Central memory CD8-positive, alpha-beta T cell (primary cell): Measurements from ENCODE around the gene LTBR.

ENCODE experiments used
- ATAC-seq: fragments of 150-1000 bp; cut with Tn5 transposase; replicated peaks from 2 replicates; pipeline ENCODE4 v1.10.0; 2022; ENCODE audit warnings: mild to moderate bottlenecking, moderate FRiP score, moderate number of reproducible peaks; ENCODE audit not compliant: poor library complexity, severe bottlenecking; ENCODE audit errors: extremely low read depth
- DNase-seq, 2 donors: peaks; one replicate each; pipeline ENCODE4 v3.0.0; 2021; ENCODE audit warnings: low spot score in 2 of 2
- H3K27ac Mint-ChIP-seq: one replicate; pipeline ENCODE4 v1.8.0; 2022; ENCODE audit warnings: low read depth, mild to moderate bottlenecking, moderate library complexity, mixed read lengths
- H3K27me3 Mint-ChIP-seq: one replicate; pipeline ENCODE4 v1.8.0; 2022; ENCODE audit warnings: mixed read lengths
- H3K36me3 Mint-ChIP-seq: one replicate; pipeline ENCODE4 v1.8.0; 2022; ENCODE audit warnings: mild to moderate bottlenecking, moderate library complexity, mixed read lengths; ENCODE audit not compliant: insufficient read depth
- H3K4me1 Mint-ChIP-seq: one replicate; pipeline ENCODE4 v1.8.0; 2022; ENCODE audit warnings: mixed read lengths
- H3K4me3 Mint-ChIP-seq: one replicate; pipeline ENCODE4 v1.8.0; 2022; ENCODE audit warnings: mild to moderate bottlenecking, moderate library complexity, mixed read lengths
- H3K9me3 Mint-ChIP-seq: one replicate; pipeline ENCODE4 v1.8.0; 2022; ENCODE audit warnings: mixed read lengths

LTBR gene

GRCh38 chr12:6375269-6376078 is 8.5 kb upstream of the LTBR start, which contains the start of gene SCNN1A:
SCNN1A (minus strand) TSS chr12:6375563; CDS start chr12:6374783, 780 bp downstream.
- peak within 1 kb of the TSS; percentile 76 for H3K27ac Mint-ChIP-seq
- peak within 1 kb of the TSS; percentile 67 for H3K4me3 Mint-ChIP-seq
- peaks cover 2% of the 10 kb centered on the region for H3K36me3 Mint-ChIP-seq
- H3K9me3 Mint-ChIP-seq: no peaks in the 10 kb centered on the region
- H3K27me3 Mint-ChIP-seq: peaks cover 9% of the 10 kb centered on the region
- ATAC-seq: no peak
- peaks cover 27% of the 10 kb centered on the region for H3K4me1 Mint-ChIP-seq
- DNase-seq: no peak

GRCh38 chr12:6376079-6376869 is 7.7 kb upstream of the LTBR start:
- H3K9me3 Mint-ChIP-seq: no peaks in the 10 kb centered on the region
- peaks cover 2% of the 10 kb centered on the region for H3K36me3 Mint-ChIP-seq
- H3K27me3 Mint-ChIP-seq: peaks cover 17% of the 10 kb centered on the region
- H3K4me3 Mint-ChIP-seq: peak overlapping the region; percentile 67
- ATAC-seq (no peak), DNase-seq (no peak)
- H3K4me1 Mint-ChIP-seq: peaks cover 27% of the 10 kb centered on the region
- peak overlapping the region; percentile 76 for H3K27ac Mint-ChIP-seq

GRCh38 chr12:6376870-6377666 is 6.9 kb upstream of the LTBR start:
- ATAC-seq (peak; percentile 54), DNase-seq (no peak)
- Mint-ChIP-seq H3K27me3 (peaks cover 24% of the 10 kb centered on the region), H3K4me3 (peak overlapping the region; percentile 67), H3K4me1 (peaks cover 27% of the 10 kb centered on the region), H3K36me3 (peaks cover 2% of the 10 kb centered on the region), H3K27ac (peak overlapping the region; percentile 76), H3K9me3 (no peaks in the 10 kb centered on the region)

GRCh38 chr12:6377667-6377994 is 6.3 kb upstream of the LTBR start:
- DNase-seq (no peak), ATAC-seq (no peak)
- H3K36me3 Mint-ChIP-seq: peaks cover 2% of the 10 kb centered on the region
- peaks cover 30% of the 10 kb centered on the region for H3K27me3 Mint-ChIP-seq
- H3K9me3 Mint-ChIP-seq: no peaks in the 10 kb centered on the region
- no peak overlapping the region for H3K4me3 Mint-ChIP-seq
- no peak overlapping the region for H3K27ac Mint-ChIP-seq
- H3K4me1 Mint-ChIP-seq: peaks cover 23% of the 10 kb centered on the region

- peaks cover 27% of the 10 kb centered on the region for H3K4me1 Mint-ChIP-seq
- H3K27me3 Mint-ChIP-seq: peaks cover 38% of the 10 kb centered on the region
- no peaks in the 10 kb centered on the region for H3K9me3 Mint-ChIP-seq
- no peak overlapping the region for H3K4me3 Mint-ChIP-seq
- no peak overlapping the region for H3K27ac Mint-ChIP-seq
- ATAC-seq (no peak), DNase-seq (no peak)
- peaks cover 2% of the 10 kb centered on the region for H3K36me3 Mint-ChIP-seq
Measured at GRCh38 chr12:6378709-6379472, 5.1 kb upstream of the LTBR start.

- Mint-ChIP-seq H3K27me3 (peaks cover 52% of the 10 kb centered on the region), H3K9me3 (no peaks in the 10 kb centered on the region), H3K27ac (peak overlapping the region; percentile 80), H3K4me1 (peaks cover 26% of the 10 kb centered on the region), H3K36me3 (peaks cover 2% of the 10 kb centered on the region), H3K4me3 (no peak overlapping the region)
- no peak for ATAC-seq
- DNase-seq: no peak
Measured at GRCh38 chr12:6380141-6381121, 3.5 kb upstream of the LTBR start.

- no peak overlapping the region for H3K4me3 Mint-ChIP-seq
- H3K27ac Mint-ChIP-seq: no peak overlapping the region
- DNase-seq: no peak
- peaks cover 2% of the 10 kb centered on the region for H3K36me3 Mint-ChIP-seq
- H3K9me3 Mint-ChIP-seq: no peaks in the 10 kb centered on the region
- H3K4me1 Mint-ChIP-seq: peaks cover 7% of the 10 kb centered on the region
- H3K27me3 Mint-ChIP-seq: peaks cover 52% of the 10 kb centered on the region
- no peak for ATAC-seq
Measured at GRCh38 chr12:6382371-6382770, 1.6 kb upstream of the LTBR start.

- Mint-ChIP-seq H3K4me3 (no peak overlapping the region), H3K36me3 (no peaks in the 10 kb centered on the region)
Measured at GRCh38 chr12:6382982-6383381, 980 bp upstream of the LTBR start.

GRCh38 chr12:6384499-6385436 is 806 bp downstream of the LTBR start:
- Mint-ChIP-seq H3K27me3 (peaks cover 64% of the 10 kb centered on the region), H3K9me3 (no peaks in the 10 kb centered on the region), H3K36me3 (no peaks in the 10 kb centered on the region), H3K27ac (no peak overlapping the region), H3K4me1 (peaks cover 5% of the 10 kb centered on the region), H3K4me3 (no peak overlapping the region)
- DNase-seq: no peak
- ATAC-seq: no peak

More at GRCh38 chr12:6382982-6383381, 980 bp upstream of the LTBR start:
- peaks cover 5% of the 10 kb centered on the region for H3K4me1 Mint-ChIP-seq
- H3K27me3 Mint-ChIP-seq: peaks cover 58% of the 10 kb centered on the region
- H3K9me3 Mint-ChIP-seq: no peaks in the 10 kb centered on the region
- DNase-seq: no peak
- no peak for ATAC-seq
- H3K27ac Mint-ChIP-seq: peak overlapping the region; percentile 22

- Mint-ChIP-seq H3K36me3 (no peaks in the 10 kb centered on the region), H3K27ac (no peak overlapping the region), H3K4me3 (no peak overlapping the region), H3K27me3 (peaks cover 51% of the 10 kb centered on the region), H3K9me3 (no peaks in the 10 kb centered on the region), H3K4me1 (peaks cover 5% of the 10 kb centered on the region)
- ATAC-seq (no peak), DNase-seq (no peak)
Measured at GRCh38 chr12:6386038-6386437, 2.1 kb downstream of the LTBR start.
